HG03066 (cell line): Measurements from ENCODE around the gene SENP7.
"Not testable (repeated sequence)": the region's sequence is repeated elsewhere in the genome, so short reads cannot be mapped to it uniquely, and the experiment has no call there.

Experiments
- ATAC-seq: cut with Tn5 transposase; IDR thresholded peaks from one replicate; pipeline ENCODE4 v1.9.1; 2021; ENCODE audit warnings: low read depth; ENCODE audit not compliant: unreplicated experiment

The SENP7 gene

GRCh38 chr3:101362406-101362805 is 150.6 kb downstream of the SENP7 start:
- no peak for ATAC-seq

GRCh38 chr3:101351829-101352228 is 161.2 kb downstream of the SENP7 start:
- no peak for ATAC-seq

GRCh38 chr3:101340591-101340990 is 172.4 kb downstream of the SENP7 start:
- no peak for ATAC-seq

- ATAC-seq: no peak
Measured at GRCh38 chr3:101333883-101334282, 179.1 kb downstream of the SENP7 start.

- ATAC-seq: no peak
Measured at GRCh38 chr3:101329016-101329673, 183.9 kb downstream of the SENP7 start.

GRCh38 chr3:101325393-101326134 is 187.4 kb downstream of the SENP7 start:
- ATAC-seq: no peak

GRCh38 chr3:101320475-101320874 is 192.5 kb downstream of the SENP7 start, which contains the start of gene IMPG2:
Gene IMPG2, minus strand, starts transcription at chr3:101320575. Its CDS starts 203 bp downstream, at chr3:101320372.
- ATAC-seq: no peak

- no peak for ATAC-seq
Measured at GRCh38 chr3:101319531-101319930, 193.5 kb downstream of the SENP7 start.

GRCh38 chr3:101312545-101312944 is 200.5 kb downstream of the SENP7 start:
- ATAC-seq: no peak

- ATAC-seq: no peak
Measured at GRCh38 chr3:101311676-101312075, 201.3 kb downstream of the SENP7 start.

GRCh38 chr3:101310978-101311375 is 202.0 kb downstream of the SENP7 start:
- ATAC-seq: no peak

- ATAC-seq: not testable (repeated sequence)
Measured at GRCh38 chr3:101308147-101308772, 204.8 kb downstream of the SENP7 start.

- no peak for ATAC-seq
Measured at GRCh38 chr3:101303836-101304235, 209.2 kb downstream of the SENP7 start.

- no peak for ATAC-seq
Measured at GRCh38 chr3:101303089-101303731, 209.8 kb downstream of the SENP7 start.

- ATAC-seq: no peak
Measured at GRCh38 chr3:101300073-101300472, 212.9 kb downstream of the SENP7 start.

GRCh38 chr3:101292027-101292426 is 221.0 kb downstream of the SENP7 start:
- ATAC-seq: no peak

- ATAC-seq: no peak
Measured at GRCh38 chr3:101288294-101288693, 224.7 kb downstream of the SENP7 start.

GRCh38 chr3:101284757-101285156 is 228.3 kb downstream of the SENP7 start:
- no peak for ATAC-seq

- ATAC-seq: no peak
Measured at GRCh38 chr3:101281521-101282030, 231.4 kb downstream of the SENP7 start.

GRCh38 chr3:101279765-101280385 is 233.1 kb downstream of the SENP7 start:
- ATAC-seq: no peak
